IMR-90 (cell line): Measurements from ENCODE around the gene NOL9. TPM values are rescaled to one million over a fixed set of nuclear protein-coding genes. Genes with fewer than 3 reads are reported as not detected.

Source experiments
- ATAC-seq: fragments of 200-7000 bp; cut with Tn5 transposase; 2 replicates; pipeline ENCODE4 v1.9.1; 2020; ENCODE audit warnings: low read depth, mild to moderate bottlenecking, moderate library complexity
- BruUV-seq: library from RNA; stranded (reverse); fragments of 400-500 nt; replicated peaks from 2 replicates; lab custom pipeline; 2021; lab: Mats Ljungman, UMichigan
- CTCF ChIA-PET: fragments of 300-600 bp; formaldehyde crosslinking; extraction: SDS; loops from one replicate; lab custom pipeline; 2021; ENCODE audit warnings: antibody characterized with exemption; lab: Yijun Ruan, JAX
- POLR2A ChIA-PET: fragments of 300-600 bp; sonication (Branson Sonifier 250); formaldehyde crosslinking; loops from one replicate; lab custom pipeline; 2022; ENCODE audit warnings: antibody characterized with exemption; ENCODE audit not compliant: unreplicated experiment; lab: Charles Lee
- DNase-seq: peaks from one replicate; pipeline ENCODE4 v3.0.0; 2013
- H2AFZ ChIP-seq: replicated peaks from 2 replicates; pipeline ENCODE3; 2013; ENCODE audit warnings: low read length, mild to moderate bottlenecking; ENCODE audit not compliant: poor library complexity
- H2AK5ac ChIP-seq: 2 replicates; pipeline ENCODE4 v1.6.1; 2013; ENCODE audit warnings: low read depth, low read length, inconsistent platforms
- H2AK9ac ChIP-seq: replicated peaks from 2 replicates; pipeline ENCODE3; 2013; ENCODE audit warnings: mild to moderate bottlenecking, low read depth, low read length, moderate library complexity; ENCODE audit not compliant: poor library complexity
- H2BK120ac ChIP-seq: 2 replicates; pipeline ENCODE4 v1.6.1; 2013; ENCODE audit warnings: low read depth, low read length, inconsistent platforms
- H2BK15ac ChIP-seq: 3 replicates; pipeline ENCODE4 v1.6.1; 2013; ENCODE audit warnings: low read depth, low read length, inconsistent platforms
- H2BK20ac ChIP-seq: 2 replicates; pipeline ENCODE4 v1.6.1; 2013; ENCODE audit warnings: low read depth, mild to moderate bottlenecking, inconsistent platforms, low read length, moderate library complexity
- H2BK5ac ChIP-seq: 2 replicates; pipeline ENCODE4 v1.6.1; 2013; ENCODE audit warnings: mild to moderate bottlenecking, low read depth, low read length, inconsistent platforms; ENCODE audit not compliant: poor library complexity, severe bottlenecking
- H3K14ac ChIP-seq: replicated peaks from 2 replicates; pipeline ENCODE4 v1.6.1; 2013; ENCODE audit warnings: low read depth, low read length, inconsistent platforms
- H3K18ac ChIP-seq: 2 replicates; pipeline ENCODE4 v1.6.1; 2013; ENCODE audit warnings: low read depth, low read length, control low read depth
- H3K23ac ChIP-seq: 2 replicates; pipeline ENCODE4 v1.6.1; 2013; ENCODE audit warnings: low read depth, low read length, inconsistent platforms
- H3K27ac ChIP-seq: 2 replicates; pipeline ENCODE4 v1.5.1; 2013; ENCODE audit warnings: mild to moderate bottlenecking, control low read depth, low read length; ENCODE audit not compliant: insufficient read depth
- H3K27me3 ChIP-seq: 2 replicates; pipeline ENCODE4 v1.6.1; 2013; ENCODE audit warnings: low read length; ENCODE audit not compliant: control insufficient read depth, insufficient read depth
- H3K36me3 ChIP-seq: 2 replicates; pipeline ENCODE4 v1.6.1; 2013; ENCODE audit warnings: low read length, mixed read lengths; ENCODE audit not compliant: control insufficient read depth, insufficient read depth
- H3K4ac ChIP-seq: 2 replicates; pipeline ENCODE4 v1.6.1; 2013; ENCODE audit warnings: low read depth, low read length, inconsistent platforms
- H3K4me1 ChIP-seq: 2 replicates; pipeline ENCODE4 v1.6.1; 2013; ENCODE audit warnings: low read length, mixed read lengths; ENCODE audit not compliant: control insufficient read depth, insufficient read depth
- H3K4me2 ChIP-seq: 2 replicates; pipeline ENCODE4 v1.6.1; 2013; ENCODE audit warnings: low read depth, mild to moderate bottlenecking, control low read depth, low read length, moderate library complexity
- H3K4me3 ChIP-seq: 2 replicates; pipeline ENCODE4 v1.5.1; 2013; ENCODE audit warnings: low read depth, mild to moderate bottlenecking, control low read depth, low read length, moderate library complexity; ENCODE audit not compliant: insufficient read depth
- H3K56ac ChIP-seq: 2 replicates; pipeline ENCODE4 v1.6.1; 2013; ENCODE audit warnings: low read length, inconsistent platforms; ENCODE audit not compliant: insufficient read depth; ENCODE audit errors: extremely low read depth
- H3K79me1 ChIP-seq, 2 experiments: 2 replicates each; pipeline ENCODE4 v1.6.1; 2013; ENCODE audit warnings: low read length in 2 of 2, inconsistent platforms in 1 of 2, low read depth in 1 of 2
- H3K9ac ChIP-seq: 2 replicates; pipeline ENCODE4 v1.6.1; 2013; ENCODE audit warnings: low read depth, low read length, control low read depth
- H3K9me1 ChIP-seq: 2 replicates; pipeline ENCODE4 v1.6.1; 2013; ENCODE audit warnings: low read length, inconsistent platforms; ENCODE audit not compliant: insufficient read depth
- H3K9me3 ChIP-seq: 2 replicates; pipeline ENCODE4 v1.6.1; 2013; ENCODE audit warnings: low read length; ENCODE audit not compliant: control insufficient read depth, insufficient read depth
- H4K20me1 ChIP-seq: 2 replicates; pipeline ENCODE4 v1.6.1; 2013; ENCODE audit warnings: low read length, inconsistent platforms; ENCODE audit not compliant: insufficient read depth
- H4K5ac ChIP-seq: 2 replicates; pipeline ENCODE4 v1.6.1; 2013; ENCODE audit warnings: mild to moderate bottlenecking, low read depth, low read length, control low read depth
- H4K8ac ChIP-seq, 2 experiments: 2 replicates each; pipeline ENCODE4 v1.6.1; 2013; ENCODE audit warnings: low read depth in 2 of 2, low read length in 2 of 2, control low read depth in 1 of 2, inconsistent platforms in 1 of 2
- H4K91ac ChIP-seq: 2 replicates; pipeline ENCODE4 v1.6.1; 2013; ENCODE audit warnings: low read depth, low read length, inconsistent platforms; ENCODE audit not compliant: insufficient read depth
- CEBPB ChIP-seq: IDR thresholded peaks from 2 replicates; pipeline ENCODE4 v1.6.1; 2012; ENCODE audit warnings: low read depth, low read length, improper control_type of control experiment
- CHD1 ChIP-seq: IDR thresholded peaks from 2 replicates; pipeline ENCODE4 v1.6.1; 2012; ENCODE audit warnings: low read depth, low read length, improper control_type of control experiment
- FOS ChIP-seq: fragments of 150-350 bp; IDR thresholded peaks from 2 replicates; pipeline ENCODE4 v1.6.1; 2016; ENCODE audit warnings: low read depth, low read length
- MAFK ChIP-seq: IDR thresholded peaks from 2 replicates; pipeline ENCODE4 v1.6.1; 2012; ENCODE audit warnings: low read depth, low read length, improper control_type of control experiment
- MAZ ChIP-seq: IDR thresholded peaks from 2 replicates; pipeline ENCODE4 v1.6.1; 2012; ENCODE audit warnings: low read depth, mild to moderate bottlenecking, low read length, improper control_type of control experiment, moderate library complexity, borderline replicate concordance
- MXI1 ChIP-seq: IDR thresholded peaks from 2 replicates; pipeline ENCODE4 v1.6.1; 2012; ENCODE audit warnings: low read depth, mild to moderate bottlenecking, low read length, moderate library complexity, borderline replicate concordance
- NFE2L2 ChIP-seq: fragments of 150-350 bp; IDR thresholded peaks from 2 replicates; pipeline ENCODE4 v1.6.1; 2016; ENCODE audit warnings: low read depth, mild to moderate bottlenecking, low read length
- POLR2A ChIP-seq: IDR thresholded peaks from 2 replicates; pipeline ENCODE4 v1.6.1; 2012; ENCODE audit warnings: mild to moderate bottlenecking, low read depth, low read length
- RAD21 ChIP-seq: IDR thresholded peaks from 2 replicates; pipeline ENCODE4 v1.6.1; 2012; ENCODE audit warnings: low read length, improper control_type of control experiment
- RCOR1 ChIP-seq: IDR thresholded peaks from 2 replicates; pipeline ENCODE4 v1.6.1; 2012; ENCODE audit warnings: mild to moderate bottlenecking, low read length, improper control_type of control experiment; ENCODE audit not compliant: insufficient replicate concordance
- RFX5 ChIP-seq: IDR thresholded peaks from 2 replicates; pipeline ENCODE4 v1.8.0; 2012; ENCODE audit warnings: low read depth, mild to moderate bottlenecking, low read length, moderate library complexity
- SMC3 ChIP-seq: fragments of 150-350 bp; IDR thresholded peaks from 2 replicates; pipeline ENCODE4 v1.6.1; 2016; ENCODE audit warnings: low read depth, mild to moderate bottlenecking, antibody characterized with exemption, low read length, moderate library complexity
- WGBS, 2 experiments: methylation state at CpG; one replicate each; pipeline versions ENCODE4 v1.1.5 to v1.1.7; 2013; ENCODE audit warnings: missing lambda C conversion rate in 2 of 2; ENCODE audit not compliant: insufficient read length in 1 of 2; ENCODE audit errors: extremely low coverage in 2 of 2; 5-methylcytosine and 5-hydroxymethylcytosine counted together
- dilution Hi-C: fragments of 300-500 bp; cut with HindIII; formaldehyde crosslinking; loops from one replicate; pipeline ENCODE4 v1.14.3; 2018; ENCODE audit warnings: low sequenced_read_pairs; ENCODE audit not compliant: unreplicated experiment
- in situ Hi-C: fragments of 300-500 bp; cut with MboI; formaldehyde crosslinking; loops from 3 replicates; pipeline ENCODE4 v1.14.3; 2019; ENCODE audit warnings: low sequenced_read_pairs, inconsistent platforms, mixed read lengths
- intact Hi-C: fragments of 100-400 bp; cut with micrococcal nuclease; formaldehyde crosslinking; loops from 2 replicates; pipeline ENCODE4 v1.10.0; 2022
- polyA plus RNA-seq, 3 experiments: library from polyadenylated mRNA; depleted of rRNA; stranded (reverse); fragments of >200 nt; gene quantifications; 2 replicates each; pipeline ENCODE4 v1.2.3, GENCODE V29; 2012; ENCODE audit warnings: low replicate concordance in 1 of 3
- total RNA-seq: library from RNA; depleted of rRNA; stranded (reverse); fragments of >200 nt; gene quantifications from 2 replicates; pipeline ENCODE4 v1.2.3, GENCODE V29; 2012
- TF ChIP-seq, protein P1 (sequence below): conservative IDR thresholded peaks from 2 replicates; pipeline ENCODE4 v1.5.1; 2012; ENCODE audit warnings: mild to moderate bottlenecking, low read depth, low read length, improper control_type of control experiment
- TF ChIP-seq, protein P2 (sequence below): fragments of 150-350 bp; IDR thresholded peaks from 2 replicates; pipeline ENCODE4 v1.6.1; 2017; ENCODE audit warnings: mild to moderate bottlenecking, antibody characterized with exemption, low read length, low read depth
- TF ChIP-seq, protein P3 (sequence below): fragments of 150-350 bp; IDR thresholded peaks from 2 replicates; pipeline ENCODE4 v1.6.1; 2016; ENCODE audit warnings: low read depth, mild to moderate bottlenecking, low read length, moderate library complexity, borderline replicate concordance

NOL9 gene
- total and polyA plus RNA-seq, 2 of the 4 experiments (the other 2 are of a cell fraction), result 13.0 to 19.2 TPM

DNA sequence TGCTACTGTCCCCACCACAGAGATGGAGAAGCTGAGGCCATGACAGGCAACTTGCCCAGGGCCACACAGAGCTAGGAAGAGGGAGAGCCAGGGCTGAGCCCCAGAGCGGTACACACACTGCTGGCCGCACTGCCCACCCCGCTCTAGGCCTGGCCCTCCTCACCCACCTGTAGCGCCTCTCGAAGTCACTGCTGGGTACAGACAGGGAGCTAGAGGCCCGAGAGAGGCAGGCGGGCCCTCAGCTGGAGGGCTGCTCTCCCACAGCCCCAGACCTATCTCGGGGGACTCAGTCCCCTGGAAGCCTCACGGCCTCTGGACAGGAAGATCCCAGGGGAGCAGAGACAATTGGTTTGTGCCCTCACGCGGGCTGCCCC lies 45.5 kb downstream of the NOL9 start:
- no peaks in the 10 kb centered on the region for H3K9me3 ChIP-seq
- no peak overlapping the region for H4K91ac ChIP-seq
- no peaks in the 10 kb centered on the region for H3K79me1 ChIP-seq
- H3K9me1 ChIP-seq, result no peaks in the 10 kb centered on the region
- no peak overlapping the region for H2AK5ac ChIP-seq
- peak overlapping the region; percentile 16 for H2AK9ac ChIP-seq
- ChIA-PET CTCF (no interaction called here), POLR2A (no interaction called here)
- H4K8ac ChIP-seq, result no peak overlapping the region
- no peak overlapping the region for H3K4me2 ChIP-seq
- no peak overlapping the region for H3K27ac ChIP-seq
- H3K4ac ChIP-seq, result no peak overlapping the region
- no peak overlapping the region for H3K18ac ChIP-seq
- intact Hi-C loops, result no loop called here
- no peak overlapping the region for H2BK120ac ChIP-seq
- no peak overlapping the region for H2BK20ac ChIP-seq
- in situ Hi-C loops, result no loop called here
- H3K14ac ChIP-seq, result no peak overlapping the region
- DNase-seq (no peak), ATAC-seq (no peak)
- peaks cover 4% of the 10 kb centered on the region; the same call in 1 of the 2 replicates for H3K27me3 ChIP-seq
- H3K36me3 ChIP-seq, result no peaks in the 10 kb centered on the region
- no peak overlapping the region for H3K4me3 ChIP-seq
- H2BK15ac ChIP-seq, result no peak overlapping the region
- H4K5ac ChIP-seq, result no peak overlapping the region
- TF ChIP-seq SMC3, result no peak
- TF ChIP-seq CHD1, result no peak
- TF ChIP-seq RAD21, result no peak
- TF ChIP-seq CEBPB, result no peak
- no peak for TF ChIP-seq MXI1
- no peak for TF ChIP-seq RFX5
- no peak for TF ChIP-seq MAZ
- no peak for TF ChIP-seq FOS
- TF ChIP-seq, protein P1, sequence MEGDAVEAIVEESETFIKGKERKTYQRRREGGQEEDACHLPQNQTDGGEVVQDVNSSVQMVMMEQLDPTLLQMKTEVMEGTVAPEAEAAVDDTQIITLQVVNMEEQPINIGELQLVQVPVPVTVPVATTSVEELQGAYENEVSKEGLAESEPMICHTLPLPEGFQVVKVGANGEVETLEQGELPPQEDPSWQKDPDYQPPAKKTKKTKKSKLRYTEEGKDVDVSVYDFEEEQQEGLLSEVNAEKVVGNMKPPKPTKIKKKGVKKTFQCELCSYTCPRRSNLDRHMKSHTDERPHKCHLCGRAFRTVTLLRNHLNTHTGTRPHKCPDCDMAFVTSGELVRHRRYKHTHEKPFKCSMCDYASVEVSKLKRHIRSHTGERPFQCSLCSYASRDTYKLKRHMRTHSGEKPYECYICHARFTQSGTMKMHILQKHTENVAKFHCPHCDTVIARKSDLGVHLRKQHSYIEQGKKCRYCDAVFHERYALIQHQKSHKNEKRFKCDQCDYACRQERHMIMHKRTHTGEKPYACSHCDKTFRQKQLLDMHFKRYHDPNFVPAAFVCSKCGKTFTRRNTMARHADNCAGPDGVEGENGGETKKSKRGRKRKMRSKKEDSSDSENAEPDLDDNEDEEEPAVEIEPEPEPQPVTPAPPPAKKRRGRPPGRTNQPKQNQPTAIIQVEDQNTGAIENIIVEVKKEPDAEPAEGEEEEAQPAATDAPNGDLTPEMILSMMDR, result no peak
- TF ChIP-seq, protein P2, sequence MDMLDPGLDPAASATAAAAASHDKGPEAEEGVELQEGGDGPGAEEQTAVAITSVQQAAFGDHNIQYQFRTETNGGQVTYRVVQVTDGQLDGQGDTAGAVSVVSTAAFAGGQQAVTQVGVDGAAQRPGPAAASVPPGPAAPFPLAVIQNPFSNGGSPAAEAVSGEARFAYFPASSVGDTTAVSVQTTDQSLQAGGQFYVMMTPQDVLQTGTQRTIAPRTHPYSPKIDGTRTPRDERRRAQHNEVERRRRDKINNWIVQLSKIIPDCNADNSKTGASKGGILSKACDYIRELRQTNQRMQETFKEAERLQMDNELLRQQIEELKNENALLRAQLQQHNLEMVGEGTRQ, result no peak
- TF ChIP-seq RCOR1, result no peak
- no peak for TF ChIP-seq MAFK
- no peak for TF ChIP-seq POLR2A
- TF ChIP-seq, protein P3, sequence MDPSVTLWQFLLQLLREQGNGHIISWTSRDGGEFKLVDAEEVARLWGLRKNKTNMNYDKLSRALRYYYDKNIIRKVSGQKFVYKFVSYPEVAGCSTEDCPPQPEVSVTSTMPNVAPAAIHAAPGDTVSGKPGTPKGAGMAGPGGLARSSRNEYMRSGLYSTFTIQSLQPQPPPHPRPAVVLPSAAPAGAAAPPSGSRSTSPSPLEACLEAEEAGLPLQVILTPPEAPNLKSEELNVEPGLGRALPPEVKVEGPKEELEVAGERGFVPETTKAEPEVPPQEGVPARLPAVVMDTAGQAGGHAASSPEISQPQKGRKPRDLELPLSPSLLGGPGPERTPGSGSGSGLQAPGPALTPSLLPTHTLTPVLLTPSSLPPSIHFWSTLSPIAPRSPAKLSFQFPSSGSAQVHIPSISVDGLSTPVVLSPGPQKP, result no peak
- TF ChIP-seq NFE2L2, result no peak
- 91% methylated on average over 3 of the region's 11 CpGs; no CpG with 5 or more reads in 1 of the 2 experiments for WGBS, 2 experiments
- no peaks in the 10 kb centered on the region for H3K4me1 ChIP-seq
- H4K20me1 ChIP-seq, result no peaks in the 10 kb centered on the region
- no peak overlapping the region for H3K23ac ChIP-seq
- no peak overlapping the region for H3K9ac ChIP-seq
- dilution Hi-C loops, result no loop called here
- H2BK5ac ChIP-seq, result no peak overlapping the region
- H2AFZ ChIP-seq, result no peak overlapping the region
- no peak overlapping the region for H3K56ac ChIP-seq
- no TSS peak for BruUV-seq
